DMS79 (cell line): ENCODE measurements around the gene TFIP11.
"Not testable (repeated sequence)": the region's sequence is repeated elsewhere in the genome, so short reads cannot be mapped to it uniquely, and the experiment has no call there.

Source experiments
- DNase-seq: peaks from one replicate; lab custom pipeline; 2025; lab: John Stamatoyannopoulos, UW

Gene TFIP11

DNA sequence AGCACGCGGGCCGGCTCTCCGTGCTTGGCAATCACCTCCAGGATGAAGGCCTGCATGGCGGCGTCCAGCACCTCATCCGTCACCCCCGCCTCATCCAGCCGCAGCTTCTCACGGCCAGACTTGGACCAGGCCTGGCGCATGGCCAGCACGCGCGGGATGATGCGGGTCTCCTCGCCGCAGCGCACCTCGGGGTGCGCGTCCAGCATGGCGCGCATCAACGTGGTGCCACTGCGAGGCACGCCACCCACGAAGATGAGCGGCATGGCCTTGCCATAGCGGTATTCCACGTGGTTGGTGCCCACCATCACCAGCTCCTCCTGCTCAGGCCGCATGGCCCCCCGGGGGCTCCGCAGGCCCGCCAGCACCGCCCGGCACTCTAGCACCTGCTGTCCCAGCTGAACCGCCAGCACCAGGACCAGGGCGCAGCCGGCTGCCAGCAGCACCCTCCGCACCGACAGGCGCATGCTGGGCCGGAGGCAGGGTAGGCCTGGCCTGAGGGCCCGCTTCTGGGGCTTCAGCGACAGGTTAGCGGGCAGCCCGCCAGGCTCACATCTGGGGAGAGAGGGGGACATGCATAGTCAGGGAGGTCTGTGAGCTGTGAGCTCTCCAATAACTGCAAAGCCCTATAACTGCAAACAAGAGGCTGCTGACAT, 29.0 kb upstream of the TFIP11 start:
- DNase-seq: no peak

- DNase-seq: no peak
Observed at GRCh38 chr22:26540119-26540518, 27.8 kb upstream of the TFIP11 start.

DNA sequence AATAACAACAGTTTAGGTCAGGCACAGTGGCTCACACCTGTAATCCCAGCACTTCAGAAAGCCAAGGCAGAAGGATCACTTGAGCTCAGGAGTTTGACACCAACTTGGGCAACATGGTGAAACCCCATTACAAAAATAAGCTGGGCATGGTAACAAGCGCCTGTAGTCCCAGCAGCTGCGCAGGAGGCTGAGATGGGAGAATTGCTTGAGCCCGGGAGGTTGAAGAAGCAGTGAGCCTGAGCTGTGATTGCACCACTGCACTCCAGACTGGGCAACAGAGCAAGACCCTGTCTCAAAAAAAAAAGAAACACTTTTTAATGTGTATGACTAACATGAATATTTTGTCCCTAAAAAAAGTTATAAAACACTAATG, 24.5 kb upstream of the TFIP11 start:
- no peak for DNase-seq

DNA sequence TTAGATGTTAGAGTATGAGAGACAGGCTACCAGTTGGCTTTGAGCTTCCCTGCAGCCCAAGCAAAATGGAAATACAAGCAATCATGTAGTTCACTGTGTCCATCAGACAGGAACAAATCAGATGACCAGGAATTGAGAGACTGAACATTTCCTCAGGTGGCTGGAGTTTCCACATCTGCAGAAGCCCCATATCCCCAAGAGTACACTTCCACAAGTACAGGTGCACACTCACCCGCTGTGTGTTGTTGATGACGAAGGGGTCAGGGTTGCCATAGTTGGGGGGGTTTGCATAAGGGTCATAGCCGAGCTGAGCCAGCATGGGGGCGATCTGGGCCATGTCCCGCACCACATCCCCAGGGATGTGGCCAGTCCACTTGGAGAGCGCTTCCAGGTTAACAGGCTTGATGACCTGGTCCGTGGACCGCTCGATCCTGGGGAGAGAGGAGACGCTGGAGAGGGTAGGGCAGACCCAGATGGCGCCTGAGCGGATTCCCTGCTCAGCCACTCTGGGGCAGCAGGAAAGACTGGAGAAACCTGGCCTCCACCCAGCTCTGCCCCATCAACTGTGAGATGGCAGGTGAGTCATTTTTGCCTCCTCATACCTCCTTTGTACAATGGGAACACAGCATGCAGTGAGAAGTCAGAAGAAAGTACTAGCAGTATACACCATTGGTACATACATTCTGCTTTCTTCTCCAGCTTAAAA, 23.9 kb upstream of the TFIP11 start:
- no peak for DNase-seq

- DNase-seq: no peak
Observed at GRCh38 chr22:26535603-26535908, 23.3 kb upstream of the TFIP11 start.

GRCh38 chr22:26534874-26535602, 22.8 kb upstream of the TFIP11 start:
- no peak for DNase-seq

DNA sequence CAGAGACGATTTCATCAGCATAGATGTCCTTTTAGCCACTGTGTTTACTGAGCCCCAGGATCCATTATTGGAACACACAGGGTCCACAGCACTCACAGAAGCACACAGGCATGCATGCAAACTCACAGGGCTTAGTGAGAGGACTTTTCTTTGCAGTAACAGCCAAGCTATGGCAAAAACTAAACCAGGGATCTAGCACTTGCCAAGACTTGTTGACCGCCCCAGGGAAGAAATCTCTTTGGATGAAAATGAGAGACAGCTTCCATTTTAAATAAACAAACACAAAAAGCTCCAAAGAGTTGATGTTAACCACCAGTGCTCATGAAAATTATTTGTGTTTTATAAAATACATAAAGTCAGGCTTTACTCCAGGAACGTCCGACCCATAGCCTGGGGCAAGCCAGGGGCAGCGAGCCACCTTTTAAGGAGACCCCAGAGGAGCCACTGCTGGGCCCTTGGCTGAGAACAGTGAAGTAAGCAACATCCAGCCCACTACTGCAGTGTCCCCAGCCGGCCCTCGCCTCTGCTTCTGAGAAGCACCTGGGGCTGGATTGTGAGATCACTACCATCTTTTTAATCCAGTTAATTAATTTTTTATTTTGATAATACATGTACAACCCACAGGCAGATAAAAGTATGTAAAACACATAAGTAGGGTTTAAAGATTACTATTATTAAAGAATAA, 22.0 kb upstream of the TFIP11 start:
- no peak for DNase-seq

DNA sequence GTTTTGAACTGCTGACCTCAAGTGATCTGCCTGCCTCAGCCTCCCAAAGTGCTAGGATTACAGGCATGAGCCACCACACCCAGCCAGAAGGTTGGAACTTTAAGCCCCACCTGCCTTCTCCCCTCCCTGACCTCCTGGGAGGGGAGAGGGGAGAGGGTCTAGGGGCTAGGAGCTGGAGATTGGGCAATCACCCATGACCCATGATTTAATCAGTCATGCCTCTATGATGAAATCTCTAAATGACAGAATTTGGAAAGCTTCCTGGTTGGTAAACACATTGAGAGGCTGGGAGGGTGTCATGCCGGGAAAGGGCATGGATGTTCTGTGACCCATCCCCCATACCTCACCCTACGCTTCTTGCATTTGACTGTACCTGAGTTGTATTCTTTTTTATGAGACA, 17.1 kb upstream of the TFIP11 start:
- DNase-seq: no peak

GRCh38 chr22:26528518-26528917, 16.2 kb upstream of the TFIP11 start:
- not testable (repeated sequence) for DNase-seq

DNA sequence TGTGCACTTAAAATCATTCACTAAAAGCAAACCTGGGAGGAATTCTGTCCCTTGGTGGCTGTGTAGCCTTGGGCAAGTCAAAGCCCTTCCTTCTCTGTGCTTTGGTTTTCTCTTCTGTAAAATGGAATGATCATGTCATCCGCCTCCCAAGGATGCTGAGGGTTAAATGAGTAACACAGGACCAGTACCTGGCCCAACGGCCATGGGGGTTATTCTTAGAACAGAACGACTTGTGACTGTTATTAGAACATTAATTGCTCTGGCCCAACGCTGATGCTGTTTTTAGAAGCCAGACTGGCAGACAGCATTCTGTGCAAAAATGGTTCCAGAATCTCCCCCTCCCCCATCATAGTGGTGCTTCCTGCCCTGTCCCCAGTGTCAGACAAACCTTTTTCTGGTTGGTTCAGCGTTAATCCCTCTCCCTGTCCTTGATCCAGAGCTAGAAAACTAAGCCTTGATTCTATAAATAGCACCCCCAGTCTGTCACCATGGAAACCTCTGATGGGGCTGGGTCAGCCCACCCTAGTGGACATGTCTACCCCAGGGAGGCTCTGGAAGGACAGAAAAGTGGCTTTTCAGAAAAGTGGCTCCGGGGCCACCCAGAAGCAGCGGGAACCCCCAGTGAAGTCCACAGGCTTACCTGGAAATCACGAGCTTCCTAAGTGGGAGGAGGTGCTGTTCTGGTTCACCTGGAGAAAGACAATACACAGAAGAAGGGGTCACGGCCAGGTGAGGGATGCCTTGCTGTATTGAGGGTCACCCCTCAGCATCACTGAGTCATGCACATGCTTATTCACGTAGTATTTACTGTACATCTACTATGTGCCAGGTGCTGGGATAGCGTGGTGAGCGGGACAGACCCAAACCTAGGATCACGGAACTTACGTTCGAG, 15.5 kb upstream of the TFIP11 start:
- DNase-seq: no peak

DNA sequence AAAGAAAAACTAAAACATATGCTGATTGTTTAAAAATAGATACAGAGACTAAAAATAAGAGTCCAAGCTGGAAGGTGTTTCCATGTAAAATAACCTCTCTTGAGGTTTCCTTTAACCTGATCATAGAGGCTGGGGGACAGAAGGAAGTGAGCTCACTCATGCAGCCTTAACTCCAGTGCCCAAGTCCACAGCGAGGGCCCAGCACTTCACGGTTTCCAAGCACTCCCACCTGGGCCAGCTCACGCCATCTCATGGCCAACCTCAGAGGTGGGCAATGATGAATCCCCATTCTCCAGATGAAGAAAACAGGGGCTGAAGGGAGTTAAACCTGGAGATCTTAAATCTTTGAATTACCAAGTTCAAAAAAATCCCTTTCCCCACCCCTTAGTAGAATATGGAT, 14.9 kb upstream of the TFIP11 start:
- DNase-seq: no peak

- no peak for DNase-seq
Observed at GRCh38 chr22:26525946-26526564, 13.8 kb upstream of the TFIP11 start.

- DNase-seq: no peak
Observed at GRCh38 chr22:26524870-26525269, 12.6 kb upstream of the TFIP11 start.

GRCh38 chr22:26522592-26522991, 10.3 kb upstream of the TFIP11 start:
- DNase-seq: no peak

DNA sequence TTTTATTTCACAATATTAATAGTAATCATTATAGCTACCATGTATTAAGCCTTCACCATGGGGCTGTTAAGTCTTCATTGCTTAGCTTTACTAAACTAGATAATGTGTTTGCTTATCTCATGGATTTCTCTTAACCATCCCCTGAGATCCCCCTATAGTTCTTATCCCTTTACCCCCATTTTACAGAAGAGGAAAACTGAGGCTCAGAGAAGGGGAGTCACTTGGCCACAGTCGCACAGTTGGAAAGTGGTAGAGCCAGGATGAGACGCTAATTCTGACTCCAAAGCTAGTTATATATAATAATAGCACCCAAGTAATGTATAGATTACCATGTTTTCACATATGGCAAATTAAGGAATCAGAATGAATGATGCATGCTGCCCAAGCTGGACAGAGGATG, 9.7 kb upstream of the TFIP11 start:
- no peak for DNase-seq

DNA sequence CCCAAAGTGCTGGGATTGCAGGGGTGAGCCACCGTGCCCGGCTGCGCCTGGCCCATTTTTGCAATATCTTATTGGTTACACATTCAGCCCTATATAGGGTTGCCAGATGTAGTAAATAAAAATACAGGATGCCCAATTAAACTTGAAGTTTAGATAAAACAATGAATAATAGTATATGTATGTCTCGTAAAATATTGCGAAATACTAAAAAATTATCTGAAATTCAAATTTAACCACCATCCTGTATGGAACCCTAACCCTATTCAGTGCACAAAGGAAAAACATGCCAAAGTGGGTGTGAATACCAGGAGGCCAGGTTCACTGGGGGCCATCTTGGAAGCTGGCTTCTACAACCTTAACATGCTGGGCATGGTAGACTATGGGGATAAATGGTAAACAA, 5.2 kb upstream of the TFIP11 start:
- DNase-seq: no peak

GRCh38 chr22:26516503-26516902, 4.2 kb upstream of the TFIP11 start:
- DNase-seq: no peak

- DNase-seq: no peak
Observed at GRCh38 chr22:26515931-26516330, 3.7 kb upstream of the TFIP11 start.

DNA sequence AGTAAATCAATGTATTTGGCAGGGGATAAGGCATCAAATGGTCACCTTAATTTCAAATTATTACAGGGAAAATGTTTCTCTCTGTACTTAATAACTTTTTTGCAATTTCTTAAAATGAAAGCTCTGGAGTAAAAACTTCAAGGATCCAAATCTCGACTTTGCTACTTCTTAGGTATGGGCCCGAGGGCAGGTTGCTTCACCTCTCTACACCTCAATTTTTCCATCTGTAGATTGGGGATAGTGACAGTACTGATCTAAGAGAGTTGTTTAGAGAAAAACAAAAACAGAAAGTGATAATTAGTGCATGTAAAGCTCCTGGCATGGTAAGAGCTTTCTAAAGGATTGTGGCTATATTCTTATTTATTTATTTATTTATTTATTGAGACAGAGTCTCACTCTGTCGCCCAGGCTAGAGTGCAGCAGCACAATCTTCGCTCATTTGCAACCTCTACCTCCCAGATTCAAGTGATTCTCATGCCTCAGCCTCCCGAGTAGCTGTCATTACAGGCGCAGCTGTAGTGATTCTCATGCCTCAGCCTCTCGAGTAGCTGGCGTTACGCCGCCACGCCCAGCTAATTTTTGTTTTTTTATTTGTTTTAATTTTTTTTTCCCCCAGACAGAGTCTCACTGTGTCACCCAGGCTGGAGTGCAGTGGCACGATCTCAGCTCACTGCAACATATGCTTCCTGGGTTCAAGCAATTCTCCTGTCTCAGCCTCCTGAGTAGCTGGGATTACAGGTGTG, 2.3 kb upstream of the TFIP11 start:
- DNase-seq: no peak

DNA sequence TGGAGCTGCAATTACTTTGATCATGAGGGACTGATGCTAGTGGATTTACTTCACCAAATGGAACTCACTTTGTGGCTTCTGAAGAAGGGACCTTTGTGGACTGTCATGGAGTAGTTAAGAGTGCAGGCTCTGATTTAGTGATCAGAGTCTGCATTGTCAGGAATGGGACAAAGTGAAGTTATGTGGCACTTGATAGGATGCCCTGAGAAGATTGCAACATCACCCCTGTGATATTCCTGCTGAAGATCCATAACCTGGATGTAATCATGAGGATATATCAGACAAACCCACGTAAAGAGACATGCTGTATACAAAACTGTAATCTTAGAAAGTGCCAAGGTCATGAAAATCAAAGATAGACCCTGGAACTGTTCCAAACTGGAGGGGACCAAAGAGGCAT, 1.6 kb upstream of the TFIP11 start:
- DNase-seq: no peak

DNA sequence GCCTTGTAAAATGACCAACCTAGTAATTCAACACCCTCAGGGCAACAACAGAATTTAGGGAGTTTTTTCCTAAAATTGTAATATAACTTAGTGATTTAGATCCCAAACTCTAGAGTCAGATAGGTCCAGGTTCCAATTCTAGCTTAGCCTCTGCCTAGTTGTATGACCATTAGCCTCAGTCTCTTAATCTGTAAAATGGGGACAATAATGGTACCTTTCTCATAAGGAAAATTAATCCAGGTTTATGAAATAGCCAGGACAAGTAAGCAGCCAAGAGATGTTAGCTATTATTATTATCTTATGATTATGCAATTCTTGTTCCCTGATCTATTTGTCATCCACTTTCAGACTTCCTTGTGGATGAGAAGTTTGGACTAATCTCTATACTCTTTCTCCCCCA, 4.1 kb downstream of the TFIP11 start:
- no peak for DNase-seq
